K562 (cell line): ENCODE measurements around the gene CA7. TPM values are rescaled to one million over a fixed set of nuclear protein-coding genes. Genes with fewer than 3 reads are reported as not detected.
A peak's percentile ranks its signal among the peaks of the same experiment; 100 is the strongest.

Experiments
- BMI1 ChIP-seq: fragments of 150-350 bp; IDR thresholded peaks from 2 replicates; pipeline ENCODE4 v1.6.1; 2014; ENCODE audit warnings: low read length
- BRD4 ChIP-seq: fragments of 200-600 bp; sonication (generic); IDR thresholded peaks from 2 replicates; pipeline ENCODE4 v1.6.1; 2017; ENCODE audit warnings: inconsistent platforms
- CBFB ChIP-seq: sonication (generic); formaldehyde crosslinking; IDR thresholded peaks from 2 replicates; pipeline ENCODE4 v1.4.0; 2020; ENCODE audit warnings: mild to moderate bottlenecking, missing genetic modification reagents
- ETV1 ChIP-seq: fragments of 450-650 bp; conservative IDR thresholded peaks from 2 replicates; pipeline ENCODE4 v1.6.1; 2016; ENCODE audit warnings: missing genetic modification characterization, control low read depth, low read depth, missing compliant biosample characterization
- ETV6 ChIP-seq, 3 experiments: fragments of 150-350 bp in 1 of 3; sonication (generic) in 1 of 3; formaldehyde crosslinking in 1 of 3; IDR thresholded peaks; 2 replicates each; pipeline versions ENCODE4 v1.6.1 to v1.8.0; 2014 to 2022; ENCODE audit warnings: borderline replicate concordance in 2 of 3, low read depth in 2 of 3, antibody characterized with exemption in 1 of 3, low read length in 1 of 3, mild to moderate bottlenecking in 1 of 3, missing genetic modification reagents in 1 of 3
- FOS ChIP-seq: IDR thresholded peaks from 3 replicates; pipeline ENCODE4 v1.6.1; 2011; ENCODE audit not compliant: insufficient read length; ENCODE audit errors: extremely low read depth
- HDAC2 ChIP-seq: fragments of 450-650 bp; IDR thresholded peaks from 2 replicates; pipeline ENCODE4 v1.6.1; 2016; ENCODE audit warnings: mild to moderate bottlenecking
- KLF16 ChIP-seq: IDR thresholded peaks from 2 replicates; pipeline ENCODE4 v1.6.1; 2016; ENCODE audit warnings: antibody characterized with exemption
- MTF1 ChIP-seq: fragments of 250-450 bp; sonication (Bioruptor Pico); IDR thresholded peaks from 2 replicates; pipeline ENCODE4 v1.9.0; 2021; ENCODE audit warnings: moderate library complexity, mild to moderate bottlenecking, inconsistent platforms, borderline replicate concordance
- MYC ChIP-seq, 2 experiments: fragments of 250-450 bp in 1 of 2; sonication (Bioruptor Pico) in 1 of 2; IDR thresholded peaks; 2 replicates each; pipeline versions ENCODE4 v1.5.1 to v1.6.1; 2012 to 2021; ENCODE audit warnings: low read depth in 2 of 2, borderline replicate concordance in 1 of 2, improper control_type of control experiment in 1 of 2, low read length in 1 of 2, mild to moderate bottlenecking in 1 of 2, moderate library complexity in 1 of 2
- NFIC ChIP-seq: fragments of 450-650 bp; IDR thresholded peaks from 2 replicates; pipeline ENCODE4 v1.6.1; 2017; ENCODE audit warnings: mild to moderate bottlenecking, inconsistent platforms
- NR3C1 ChIP-seq: sonication (generic); formaldehyde crosslinking; IDR thresholded peaks from 2 replicates; pipeline ENCODE4 v1.8.1; 2022; ENCODE audit warnings: missing genetic modification reagents
- POLR2A ChIP-seq: fragments of 450-650 bp; conservative IDR thresholded peaks from 2 replicates; pipeline ENCODE4 v1.6.1; 2016
- SMAD2 ChIP-seq: fragments of 150-350 bp; IDR thresholded peaks from 2 replicates; pipeline ENCODE4 v1.6.1; 2014; ENCODE audit warnings: low read depth, mild to moderate bottlenecking, low read length
- SRSF9 ChIP-seq: fragments of 200-400 bp; formaldehyde crosslinking; IDR thresholded peaks from 2 replicates; pipeline ENCODE4 v1.6.1; 2017; ENCODE audit warnings: low read depth, low read length, borderline replicate concordance
- TRIM24 ChIP-seq, 2 experiments: fragments of 450-650 bp; IDR thresholded peaks; 2 replicates each; pipeline ENCODE4 v1.6.1; 2016
- ZBTB43 ChIP-seq: sonication (generic); formaldehyde crosslinking; IDR thresholded peaks from 2 replicates; pipeline ENCODE4 v1.8.0; 2023; ENCODE audit warnings: mild to moderate bottlenecking, missing genetic modification reagents
- ZNF165 ChIP-seq: fragments of 250-450 bp; sonication (Bioruptor Pico); IDR thresholded peaks from 2 replicates; pipeline ENCODE4 v1.4.0; 2020; ENCODE audit warnings: borderline replicate concordance
- ZNF212 ChIP-seq: fragments of 450-650 bp; formaldehyde crosslinking; IDR thresholded peaks from 2 replicates; pipeline ENCODE4 v1.4.0; 2020; ENCODE audit warnings: mild to moderate bottlenecking
- ZNF655 ChIP-seq: fragments of 250-450 bp; sonication (Bioruptor Pico); IDR thresholded peaks from 2 replicates; pipeline ENCODE4 v1.5.0; 2021
- ZNF766 ChIP-seq: fragments of 200-800 bp; sonication (Bioruptor generic); conservative IDR thresholded peaks from 2 replicates; pipeline ENCODE4 v1.6.1; 2016; ENCODE audit warnings: missing genetic modification characterization, missing compliant biosample characterization
- polyA plus RNA-seq, 8 experiments: library from polyadenylated mRNA; depleted of rRNA in 4 of 8; stranded (reverse) in 5 of 8; unstranded in 3 of 8; fragments of >200 nt; fragmentation: Nextera tagmentation in 2 of 8; fragmentation: Illumina TruSeq in 1 of 8; extraction: Ambion mirVana in 2 of 8; extraction: Trizol in 1 of 8; gene quantifications; 2 replicates each; pipeline versions ENCODE4 v1.2.1 to v1.2.3, GENCODE V29; 2011 to 2014; ENCODE audit warnings: inconsistent platforms in 1 of 8, missing spikeins in 1 of 8
- total RNA-seq, 7 experiments: library from RNA; depleted of rRNA in 6 of 7; stranded (reverse); fragments of >200 nt in 6 of 7; fragmentation: Illumina TruSeq in 2 of 7; extraction: Trizol in 2 of 7; gene quantifications; 2 replicates each; pipeline versions ENCODE4 v1.2.1 to v1.2.3, GENCODE V29; 2011 to 2021; ENCODE audit warnings: low replicate concordance in 1 of 7
- TF ChIP-seq, protein P1 (sequence below): fragments of 250-450 bp; sonication (Bioruptor Pico); IDR thresholded peaks from 2 replicates; pipeline ENCODE4 v1.8.0; 2021; ENCODE audit warnings: mild to moderate bottlenecking, moderate library complexity
- TF ChIP-seq, protein P2 (sequence below): fragments of 250-450 bp; sonication (Bioruptor Pico); IDR thresholded peaks from 2 replicates; pipeline ENCODE4 v1.4.0; 2020

CA7 gene
- total and polyA plus RNA-seq, 9 of the 15 experiments (the other 6 are each of a cell fraction or from before 2014, with no cell fraction given): 0.03 to 0.07 (median 0.05) TPM; not detected in 5

DNA sequence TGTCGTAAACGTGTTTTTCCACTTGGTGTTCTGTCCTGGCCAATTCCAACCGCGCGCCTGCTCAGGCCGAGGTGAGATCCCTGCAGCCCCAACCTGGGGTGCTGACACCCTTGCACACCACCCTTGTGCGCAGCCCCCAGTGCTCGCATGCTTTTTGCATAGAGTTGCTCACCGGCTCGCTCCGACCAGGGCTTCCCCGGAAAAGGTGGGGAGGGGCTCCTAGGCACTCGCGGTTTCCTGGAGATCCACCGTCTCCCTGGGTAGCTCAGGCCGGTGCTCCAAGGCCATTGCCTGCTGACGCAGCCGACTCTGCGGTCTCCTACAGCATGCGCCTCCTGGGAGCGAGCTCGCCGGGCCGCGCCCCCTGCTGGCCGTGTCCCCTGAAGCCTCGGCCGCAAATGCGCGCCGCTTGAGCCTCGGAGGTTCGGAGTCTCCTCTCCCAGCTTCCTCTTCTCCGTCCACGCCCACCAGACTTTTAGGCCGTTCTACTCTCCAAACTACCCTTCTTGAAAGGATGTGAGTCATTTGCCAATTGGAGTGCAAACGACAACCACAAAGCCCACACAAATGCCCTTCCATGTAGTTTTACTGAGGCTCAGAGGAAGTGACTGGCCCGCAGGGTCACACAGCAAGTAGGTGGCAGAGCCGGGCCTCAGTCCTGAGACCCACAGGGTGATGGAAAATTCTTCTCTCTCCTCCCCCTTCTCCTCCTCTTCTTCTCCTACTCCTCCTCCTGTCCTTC, 28.9 kb downstream of the CA7 start (continued):
- TF ChIP-seq BMI1 (no peak), CBFB (CRISPR knock-in tag) (peak; percentile 91), ZNF655 (CRISPR knock-in tag) (no peak), MTF1 (CRISPR knock-in tag) (no peak), ETV1 (tag) (peak; percentile 82), FOS (no peak), BRD4 (no peak), NFIC (no peak), SRSF9 (no peak), ETV6 (IDR thresholded peaks at IDR 0.05; ENCODE audit: borderline replicate concordance in 1 of 2, low read depth in 2 of 2, low read length in 1 of 2) (0 out of 4 replicates have a peak, but pooled peaks of 1 of the 2 experiments have one; percentile 18), ETV6 (CRISPR knock-in tag; IDR thresholded peaks at IDR 0.05; ENCODE audit: borderline replicate concordance) (no peak), ZNF766 (CRISPR knock-in tag) (no peak), HDAC2 (peak; percentile 81; the same call in 1 of the 2 replicates), NR3C1 (CRISPR knock-in tag) (0 out of 2 replicates have a peak, but pooled peaks have one; percentile 34), TRIM24 (IDR thresholded peaks at IDR 0.05) (no peak), ZNF165 (CRISPR knock-in tag) (no peak), SMAD2 (no peak), POLR2A (peak; percentile 55; the same call in 1 of the 2 replicates), KLF16 (no peak), MYC (IDR thresholded peaks at IDR 0.05; ENCODE audit: low read depth, low read length) (peak; percentile 94), MYC (CRISPR knock-in tag; IDR thresholded peaks at IDR 0.05; ENCODE audit: borderline replicate concordance, low read depth) (0 out of 2 replicates have a peak, but pooled peaks have one; percentile 49), ZBTB43 (no peak), ZNF212 (no peak)
- TF ChIP-seq, protein P1, sequence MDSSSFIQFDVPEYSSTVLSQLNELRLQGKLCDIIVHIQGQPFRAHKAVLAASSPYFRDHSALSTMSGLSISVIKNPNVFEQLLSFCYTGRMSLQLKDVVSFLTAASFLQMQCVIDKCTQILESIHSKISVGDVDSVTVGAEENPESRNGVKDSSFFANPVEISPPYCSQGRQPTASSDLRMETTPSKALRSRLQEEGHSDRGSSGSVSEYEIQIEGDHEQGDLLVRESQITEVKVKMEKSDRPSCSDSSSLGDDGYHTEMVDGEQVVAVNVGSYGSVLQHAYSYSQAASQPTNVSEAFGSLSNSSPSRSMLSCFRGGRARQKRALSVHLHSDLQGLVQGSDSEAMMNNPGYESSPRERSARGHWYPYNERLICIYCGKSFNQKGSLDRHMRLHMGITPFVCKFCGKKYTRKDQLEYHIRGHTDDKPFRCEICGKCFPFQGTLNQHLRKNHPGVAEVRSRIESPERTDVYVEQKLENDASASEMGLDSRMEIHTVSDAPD (CRISPR knock-in tag): no peak
- TF ChIP-seq, protein P2, sequence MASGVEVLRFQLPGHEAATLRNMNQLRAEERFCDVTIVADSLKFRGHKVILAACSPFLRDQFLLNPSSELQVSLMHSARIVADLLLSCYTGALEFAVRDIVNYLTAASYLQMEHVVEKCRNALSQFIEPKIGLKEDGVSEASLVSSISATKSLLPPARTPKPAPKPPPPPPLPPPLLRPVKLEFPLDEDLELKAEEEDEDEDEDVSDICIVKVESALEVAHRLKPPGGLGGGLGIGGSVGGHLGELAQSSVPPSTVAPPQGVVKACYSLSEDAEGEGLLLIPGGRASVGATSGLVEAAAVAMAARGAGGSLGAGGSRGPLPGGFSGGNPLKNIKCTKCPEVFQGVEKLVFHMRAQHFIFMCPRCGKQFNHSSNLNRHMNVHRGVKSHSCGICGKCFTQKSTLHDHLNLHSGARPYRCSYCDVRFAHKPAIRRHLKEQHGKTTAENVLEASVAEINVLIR (CRISPR knock-in tag): no peak
